Neural progenitor cell (in vitro differentiated cells): ENCODE data around the gene ALDH3B1. TPM values are rescaled to one million over a fixed set of nuclear protein-coding genes. Genes with fewer than 3 reads are reported as not detected.
A peak's percentile ranks its signal among the peaks of the same experiment; 100 is the strongest.

Source experiments
- DNase-seq: peaks from one replicate; pipeline ENCODE4 v3.0.0-alpha.2; 2016; ENCODE audit warnings: low spot score
- H2AFZ ChIP-seq: fragments of 200-600 bp; sonication (generic); replicated peaks from 2 replicates; pipeline ENCODE4 v1.6.1; 2016; ENCODE audit warnings: antibody characterized with exemption
- H3F3A ChIP-seq: fragments of 200-600 bp; sonication (generic); 2 replicates; pipeline ENCODE4 v1.6.1; 2016; ENCODE audit warnings: antibody characterized with exemption, low read depth
- H3K27ac ChIP-seq: fragments of 200-600 bp; sonication (generic); 2 replicates; pipeline ENCODE4 v1.5.1; 2016; ENCODE audit warnings: mild to moderate bottlenecking
- H3K27me3 ChIP-seq: fragments of 200-600 bp; sonication (generic); 2 replicates; pipeline ENCODE4 v1.6.1; 2016; ENCODE audit warnings: mild to moderate bottlenecking, moderate library complexity
- H3K36me3 ChIP-seq: fragments of 200-600 bp; sonication (generic); 2 replicates; pipeline ENCODE4 v1.5.1; 2016
- H3K4me1 ChIP-seq: fragments of 200-600 bp; sonication (generic); 2 replicates; pipeline ENCODE4 v1.6.1; 2016; ENCODE audit warnings: mixed run types
- H3K4me2 ChIP-seq: fragments of 200-600 bp; sonication (generic); 2 replicates; pipeline ENCODE4 v1.6.1; 2016
- H3K4me3 ChIP-seq: fragments of 200-600 bp; sonication (generic); 2 replicates; pipeline ENCODE4 v1.5.1; 2016
- H3K79me2 ChIP-seq: fragments of 200-600 bp; sonication (generic); 2 replicates; pipeline ENCODE4 v1.6.1; 2016; ENCODE audit warnings: low read depth
- H3K9ac ChIP-seq: fragments of 200-600 bp; sonication (generic); 2 replicates; pipeline ENCODE4 v1.6.1; 2016
- H3K9me3 ChIP-seq: fragments of 200-600 bp; sonication (generic); 2 replicates; pipeline ENCODE4 v1.5.1; 2016; ENCODE audit warnings: low read depth
- H4K20me1 ChIP-seq: fragments of 200-600 bp; sonication (generic); 2 replicates; pipeline ENCODE4 v1.6.1; 2016; ENCODE audit warnings: low read depth
- H3K27ac Mint-ChIP-seq: 3 replicates; pipeline ENCODE4 v1.8.0; 2021; ENCODE audit warnings: mixed read lengths
- H3K27me3 Mint-ChIP-seq: 2 replicates; pipeline ENCODE4 v1.8.0; 2022; ENCODE audit warnings: low read depth, mild to moderate bottlenecking, inconsistent platforms, moderate library complexity, mixed read lengths; ENCODE audit not compliant: insufficient read depth
- H3K36me3 Mint-ChIP-seq: 3 replicates; pipeline ENCODE4 v1.8.0; 2021; ENCODE audit warnings: mixed read lengths
- H3K4me1 Mint-ChIP-seq: 3 replicates; pipeline ENCODE4 v1.8.0; 2021; ENCODE audit warnings: mixed read lengths
- H3K4me3 Mint-ChIP-seq: 3 replicates; pipeline ENCODE4 v1.8.0; 2021; ENCODE audit warnings: mild to moderate bottlenecking, moderate library complexity, mixed read lengths
- H3K9me3 Mint-ChIP-seq: 3 replicates; pipeline ENCODE4 v1.8.0; 2020; ENCODE audit warnings: mixed read lengths
- EZH2 ChIP-seq: fragments of 200-600 bp; sonication (generic); IDR thresholded peaks from 2 replicates; pipeline ENCODE4 v1.6.1; 2017; ENCODE audit warnings: antibody characterized with exemption, mild to moderate bottlenecking, moderate library complexity
- EZH2phosphoT487 ChIP-seq: fragments of 200-600 bp; sonication (generic); IDR thresholded peaks from 2 replicates; pipeline ENCODE4 v1.6.1; 2017; ENCODE audit warnings: antibody characterized with exemption
- total RNA-seq: library from RNA; depleted of rRNA; stranded (reverse); fragments of >200 nt; gene quantifications from 2 replicates; pipeline ENCODE4 v1.2.3, GENCODE V29; 2015; ENCODE audit warnings: low replicate concordance
- TF ChIP-seq, protein P1 (sequence below): fragments of 200-600 bp; sonication (generic); IDR thresholded peaks from 2 replicates; pipeline ENCODE4 v1.5.1; 2017; ENCODE audit warnings: antibody characterized with exemption, mild to moderate bottlenecking

ALDH3B1 gene
- total RNA-seq, 1 donor from 2014 or later: not detected

DNA sequence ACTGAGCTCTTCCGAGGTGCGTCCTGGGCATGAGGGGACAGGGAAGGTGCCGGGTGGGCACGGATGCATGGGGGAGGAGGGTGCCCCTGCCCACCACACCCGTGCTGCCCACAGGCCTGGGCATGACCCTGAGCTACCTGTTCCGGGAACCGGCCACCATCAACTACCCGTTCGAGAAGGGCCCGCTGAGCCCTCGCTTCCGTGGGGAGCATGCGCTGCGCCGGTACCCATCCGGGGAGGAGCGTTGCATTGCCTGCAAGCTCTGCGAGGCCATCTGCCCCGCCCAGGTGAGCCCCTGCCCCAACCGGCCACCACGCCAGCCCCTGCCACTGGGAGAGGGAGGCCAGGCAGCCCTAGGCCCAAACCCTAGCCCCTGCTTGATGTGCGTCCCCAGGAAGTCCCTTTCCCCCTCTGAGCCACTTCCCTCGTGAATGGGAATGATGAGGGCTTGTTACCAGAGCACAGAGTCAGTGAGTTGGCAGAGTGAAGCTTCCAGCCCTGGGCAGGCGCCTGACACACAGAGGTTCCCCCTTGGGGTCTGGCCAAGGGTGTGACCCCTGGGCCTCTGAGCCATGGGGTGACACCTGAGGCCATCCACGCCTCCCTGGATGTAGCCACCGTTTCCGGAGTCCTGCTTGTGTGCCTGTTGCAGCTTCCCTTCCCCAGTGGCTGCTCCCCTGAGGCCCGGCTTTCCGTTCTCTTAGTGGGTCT is 23.0 kb downstream of the ALDH3B1 start:
- H3K9me3 ChIP-seq: no peaks in the 10 kb centered on the region
- no peak overlapping the region for H2AFZ ChIP-seq
- no peak overlapping the region for H3K4me2 ChIP-seq
- H3K9ac ChIP-seq: no peak overlapping the region
- no peak overlapping the region for H3K27ac ChIP-seq
- no peak overlapping the region for H3K27ac Mint-ChIP-seq
- H3F3A ChIP-seq: peaks cover 17% of the 10 kb centered on the region
- peaks cover 6% of the 10 kb centered on the region for H3K27me3 Mint-ChIP-seq
- peaks cover 14% of the 10 kb centered on the region for H3K4me1 ChIP-seq
- no peak overlapping the region for H3K4me3 ChIP-seq
- H3K27me3 ChIP-seq: no peaks in the 10 kb centered on the region
- H3K36me3 ChIP-seq: no peaks in the 10 kb centered on the region
- H3K79me2 ChIP-seq: peaks cover 36% of the 10 kb centered on the region
- H3K4me3 Mint-ChIP-seq: peak overlapping the region; percentile 58
- no peak for DNase-seq
- H3K9me3 Mint-ChIP-seq: no peaks in the 10 kb centered on the region
- peaks cover 21% of the 10 kb centered on the region for H3K4me1 Mint-ChIP-seq
- TF ChIP-seq, protein P1, sequence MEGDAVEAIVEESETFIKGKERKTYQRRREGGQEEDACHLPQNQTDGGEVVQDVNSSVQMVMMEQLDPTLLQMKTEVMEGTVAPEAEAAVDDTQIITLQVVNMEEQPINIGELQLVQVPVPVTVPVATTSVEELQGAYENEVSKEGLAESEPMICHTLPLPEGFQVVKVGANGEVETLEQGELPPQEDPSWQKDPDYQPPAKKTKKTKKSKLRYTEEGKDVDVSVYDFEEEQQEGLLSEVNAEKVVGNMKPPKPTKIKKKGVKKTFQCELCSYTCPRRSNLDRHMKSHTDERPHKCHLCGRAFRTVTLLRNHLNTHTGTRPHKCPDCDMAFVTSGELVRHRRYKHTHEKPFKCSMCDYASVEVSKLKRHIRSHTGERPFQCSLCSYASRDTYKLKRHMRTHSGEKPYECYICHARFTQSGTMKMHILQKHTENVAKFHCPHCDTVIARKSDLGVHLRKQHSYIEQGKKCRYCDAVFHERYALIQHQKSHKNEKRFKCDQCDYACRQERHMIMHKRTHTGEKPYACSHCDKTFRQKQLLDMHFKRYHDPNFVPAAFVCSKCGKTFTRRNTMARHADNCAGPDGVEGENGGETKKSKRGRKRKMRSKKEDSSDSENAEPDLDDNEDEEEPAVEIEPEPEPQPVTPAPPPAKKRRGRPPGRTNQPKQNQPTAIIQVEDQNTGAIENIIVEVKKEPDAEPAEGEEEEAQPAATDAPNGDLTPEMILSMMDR: no peak
- TF ChIP-seq EZH2 (no peak), EZH2phosphoT487 (no peak)
- peaks cover 3% of the 10 kb centered on the region for H4K20me1 ChIP-seq
- peaks cover 6% of the 10 kb centered on the region for H3K36me3 Mint-ChIP-seq

DNA sequence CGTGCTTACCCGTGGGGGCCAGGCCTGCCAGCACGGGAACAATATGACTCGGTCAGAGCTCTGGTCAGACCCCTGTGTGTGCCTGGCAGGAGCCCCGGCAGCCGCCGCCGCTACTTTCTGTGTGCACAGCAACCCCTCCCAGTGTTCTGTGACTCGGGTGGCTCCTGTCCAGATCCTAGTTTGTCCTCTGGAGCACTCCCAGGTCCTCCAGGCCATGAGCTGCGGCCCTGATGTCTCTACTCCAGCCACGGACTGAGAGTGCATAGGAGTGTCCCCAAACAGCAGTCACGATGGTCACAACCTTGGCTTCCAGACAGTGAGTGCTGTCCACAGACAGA is 23.6 kb downstream of the ALDH3B1 start:
- H3K4me3 ChIP-seq: no peak overlapping the region
- TF ChIP-seq EZH2phosphoT487 (no peak), EZH2 (no peak)
- TF ChIP-seq, protein P1: no peak
- no peaks in the 10 kb centered on the region for H3K27me3 ChIP-seq
- peaks cover 3% of the 10 kb centered on the region for H4K20me1 ChIP-seq
- H3K9me3 Mint-ChIP-seq: no peaks in the 10 kb centered on the region
- H3K9me3 ChIP-seq: no peaks in the 10 kb centered on the region
- peak overlapping the region; percentile 58 for H3K4me3 Mint-ChIP-seq
- H2AFZ ChIP-seq: no peak overlapping the region
- H3K79me2 ChIP-seq: peaks cover 34% of the 10 kb centered on the region
- H3K4me1 ChIP-seq: peaks cover 18% of the 10 kb centered on the region
- no peak for DNase-seq
- H3K4me1 Mint-ChIP-seq: peaks cover 19% of the 10 kb centered on the region
- no peak overlapping the region for H3K9ac ChIP-seq
- H3F3A ChIP-seq: peaks cover 23% of the 10 kb centered on the region
- peaks cover 6% of the 10 kb centered on the region for H3K27me3 Mint-ChIP-seq
- no peak overlapping the region for H3K27ac ChIP-seq
- no peak overlapping the region for H3K27ac Mint-ChIP-seq
- H3K36me3 ChIP-seq: no peaks in the 10 kb centered on the region
- peaks cover 6% of the 10 kb centered on the region for H3K36me3 Mint-ChIP-seq
- no peak overlapping the region for H3K4me2 ChIP-seq

DNA sequence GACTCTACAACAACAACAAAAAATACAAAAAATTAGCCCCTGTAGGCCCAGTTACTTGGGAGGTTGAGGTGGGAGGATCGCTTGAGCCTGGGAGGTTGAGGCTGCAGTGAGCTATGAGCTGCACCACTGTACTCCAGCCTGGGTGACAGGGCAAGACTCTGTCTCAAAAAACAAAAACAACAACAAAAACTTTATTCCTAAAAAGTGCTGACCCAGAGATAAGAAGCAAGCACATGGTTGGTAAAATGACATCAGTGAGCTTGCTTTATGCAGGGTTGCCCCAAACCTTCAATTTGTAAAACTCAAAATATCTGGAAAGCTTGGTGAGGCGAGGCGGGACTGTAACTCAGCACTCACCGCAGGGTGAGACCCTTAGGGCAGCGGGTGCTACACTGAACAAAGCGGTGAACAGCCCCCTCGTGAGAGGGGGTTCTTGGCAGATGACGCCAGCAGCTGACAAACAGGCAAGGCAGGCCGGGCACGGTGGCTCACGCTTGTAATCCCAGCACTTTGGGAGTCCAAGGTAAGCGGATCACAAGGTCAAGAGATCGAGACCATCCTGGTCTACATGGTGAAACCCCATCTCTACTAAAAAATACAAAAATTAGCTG is 25.2 kb downstream of the ALDH3B1 start:
- peaks cover 30% of the 10 kb centered on the region for H3F3A ChIP-seq
- no peak overlapping the region for H2AFZ ChIP-seq
- peaks cover 22% of the 10 kb centered on the region for H3K4me1 ChIP-seq
- no peak overlapping the region for H3K27ac ChIP-seq
- H3K36me3 ChIP-seq: no peaks in the 10 kb centered on the region
- no peak overlapping the region for H3K4me2 ChIP-seq
- H3K36me3 Mint-ChIP-seq: peaks cover 6% of the 10 kb centered on the region
- peaks cover 3% of the 10 kb centered on the region for H4K20me1 ChIP-seq
- no peak overlapping the region for H3K4me3 Mint-ChIP-seq
- H3K27me3 Mint-ChIP-seq: peaks cover 2% of the 10 kb centered on the region
- H3K79me2 ChIP-seq: peaks cover 21% of the 10 kb centered on the region
- H3K9me3 Mint-ChIP-seq: no peaks in the 10 kb centered on the region
- H3K27ac Mint-ChIP-seq: no peak overlapping the region
- peaks cover 12% of the 10 kb centered on the region for H3K4me1 Mint-ChIP-seq
- no peaks in the 10 kb centered on the region for H3K9me3 ChIP-seq
- H3K27me3 ChIP-seq: no peaks in the 10 kb centered on the region
- H3K4me3 ChIP-seq: no peak overlapping the region
- no peak overlapping the region for H3K9ac ChIP-seq
- no peak for TF ChIP-seq EZH2phosphoT487
- TF ChIP-seq, protein P1: no peak
- TF ChIP-seq EZH2: no peak
- no peak for DNase-seq
